ENCODE measurements around the gene ZKSCAN8.

DNA sequence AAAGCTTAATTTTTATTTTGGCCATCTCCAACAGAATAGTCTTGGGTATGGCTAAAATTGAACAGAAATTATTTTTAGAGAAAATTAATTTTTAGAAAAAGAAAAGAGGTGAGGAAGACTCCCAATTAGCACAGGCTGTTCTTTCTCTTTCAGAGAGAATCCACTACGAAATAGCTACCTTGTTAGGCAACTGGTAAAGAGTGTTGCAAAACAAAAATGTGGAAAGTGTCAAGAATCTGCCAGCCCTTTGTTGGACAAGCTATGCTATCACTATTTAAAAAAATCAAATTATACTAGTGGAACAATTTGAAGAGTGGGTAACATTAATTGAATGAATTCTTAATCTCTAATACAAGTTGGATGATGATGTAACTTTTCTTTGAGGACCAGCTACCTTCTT lies 64.2 kb downstream of the ZKSCAN8 start:
- TF ChIP-seq, protein P1, sequence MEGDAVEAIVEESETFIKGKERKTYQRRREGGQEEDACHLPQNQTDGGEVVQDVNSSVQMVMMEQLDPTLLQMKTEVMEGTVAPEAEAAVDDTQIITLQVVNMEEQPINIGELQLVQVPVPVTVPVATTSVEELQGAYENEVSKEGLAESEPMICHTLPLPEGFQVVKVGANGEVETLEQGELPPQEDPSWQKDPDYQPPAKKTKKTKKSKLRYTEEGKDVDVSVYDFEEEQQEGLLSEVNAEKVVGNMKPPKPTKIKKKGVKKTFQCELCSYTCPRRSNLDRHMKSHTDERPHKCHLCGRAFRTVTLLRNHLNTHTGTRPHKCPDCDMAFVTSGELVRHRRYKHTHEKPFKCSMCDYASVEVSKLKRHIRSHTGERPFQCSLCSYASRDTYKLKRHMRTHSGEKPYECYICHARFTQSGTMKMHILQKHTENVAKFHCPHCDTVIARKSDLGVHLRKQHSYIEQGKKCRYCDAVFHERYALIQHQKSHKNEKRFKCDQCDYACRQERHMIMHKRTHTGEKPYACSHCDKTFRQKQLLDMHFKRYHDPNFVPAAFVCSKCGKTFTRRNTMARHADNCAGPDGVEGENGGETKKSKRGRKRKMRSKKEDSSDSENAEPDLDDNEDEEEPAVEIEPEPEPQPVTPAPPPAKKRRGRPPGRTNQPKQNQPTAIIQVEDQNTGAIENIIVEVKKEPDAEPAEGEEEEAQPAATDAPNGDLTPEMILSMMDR (IDR thresholded peaks at IDR 0.05), result no peak
- no peak for TF ChIP-seq POLR2A (IDR thresholded peaks at IDR 0.05)
